Activated CD4-positive, alpha-beta T cell treated with anti-CD3 and anti-CD28 coated beads for 4 hours (primary cell): Measurements from ENCODE around the gene FAM200C.
A peak's percentile ranks its signal among the peaks of the same experiment; 100 is the strongest.

Experiments
- DNase-seq, 2 donors: peaks; one replicate each; pipeline ENCODE4 v3.0.0-alpha.2; 2020

The FAM200C gene

GRCh38 chr5:160419458-160420330 lies 19.8 kb upstream of the FAM200C start:
- no peak for DNase-seq

GRCh38 chr5:160418561-160419457 lies 19.0 kb upstream of the FAM200C start, which contains the start of gene SLU7:
SLU7 (minus strand) TSS chr5:160419081; CDS start chr5:160415294, 3,787 bp downstream.
- peak; percentile 88 to 89 for DNase-seq

GRCh38 chr5:160398806-160399205 lies 1.0 kb downstream of the FAM200C start:
- no peak for DNase-seq

GRCh38 chr5:160397492-160397891 lies 2.4 kb downstream of the FAM200C start:
- DNase-seq, result no peak

GRCh38 chr5:160395111-160395510 lies 4.7 kb downstream of the FAM200C start:
- DNase-seq, result no peak

GRCh38 chr5:160390787-160391696 lies 8.8 kb downstream of the FAM200C start:
- DNase-seq, result no peak

- no peak for DNase-seq
Measured at GRCh38 chr5:160387445-160387844, 12.4 kb downstream of the FAM200C start.

- no peak for DNase-seq
Measured at GRCh38 chr5:160385496-160385895, 14.4 kb downstream of the FAM200C start.

- DNase-seq, result no peak
Measured at GRCh38 chr5:160384681-160385080, 15.2 kb downstream of the FAM200C start.

- no peak for DNase-seq
Measured at GRCh38 chr5:160382346-160382745, 17.5 kb downstream of the FAM200C start.

GRCh38 chr5:160380041-160380440 lies 19.8 kb downstream of the FAM200C start:
- DNase-seq, result no peak

- DNase-seq, result no peak
Measured at GRCh38 chr5:160379511-160379910, 20.3 kb downstream of the FAM200C start.

- no peak for DNase-seq
Measured at GRCh38 chr5:160378330-160378729, 21.5 kb downstream of the FAM200C start.

- DNase-seq, result no peak
Measured at GRCh38 chr5:160377651-160378050, 22.2 kb downstream of the FAM200C start.

GRCh38 chr5:160376416-160376815 lies 23.4 kb downstream of the FAM200C start:
- DNase-seq, result no peak

- no peak for DNase-seq
Measured at GRCh38 chr5:160375701-160376100, 24.2 kb downstream of the FAM200C start.

GRCh38 chr5:160375166-160375565 lies 24.7 kb downstream of the FAM200C start:
- DNase-seq, result no peak

GRCh38 chr5:160371294-160371693 lies 28.6 kb downstream of the FAM200C start:
- DNase-seq, result no peak

GRCh38 chr5:160370713-160371034 lies 29.2 kb downstream of the FAM200C start:
- DNase-seq, result no peak

GRCh38 chr5:160369990-160370712 lies 29.7 kb downstream of the FAM200C start, which contains the start of gene C1QTNF2:
C1QTNF2 (minus strand) TSS chr5:160370626; CDS start chr5:160355011, 15,615 bp downstream.
- DNase-seq, result no peak

GRCh38 chr5:160367885-160368284 lies 32.0 kb downstream of the FAM200C start:
- no peak for DNase-seq

GRCh38 chr5:160367261-160367660 lies 32.6 kb downstream of the FAM200C start:
- DNase-seq, result no peak
